PFSK-1 (cell line): ENCODE results near the gene RIT2.

Experiments
- POLR2AphosphoS5 ChIP-seq: IDR thresholded peaks from 2 replicates; pipeline ENCODE4 v1.6.1; 2012; ENCODE audit warnings: low read depth, mild to moderate bottlenecking, control low read depth, low read length, moderate library complexity
- SIN3A ChIP-seq: IDR thresholded peaks from 2 replicates; pipeline ENCODE4 v1.6.1; 2012; ENCODE audit warnings: mild to moderate bottlenecking, low read length, moderate library complexity, borderline replicate concordance; ENCODE audit not compliant: insufficient read depth
- TAF1 ChIP-seq: IDR thresholded peaks from 2 replicates; pipeline ENCODE4 v1.6.1; 2012; ENCODE audit warnings: low read length, control low read depth, borderline replicate concordance; ENCODE audit not compliant: insufficient read depth
- TF ChIP-seq, protein P1 (sequence below), 2 experiments: IDR thresholded peaks; 2 replicates each; pipeline versions ENCODE4 v1.6.1 to v1.8.0; 2011 to 2012; ENCODE audit warnings: low read depth in 2 of 2, low read length in 2 of 2, control low read depth in 1 of 2, inconsistent platforms in 1 of 2, mild to moderate bottlenecking in 1 of 2, moderate library complexity in 1 of 2; ENCODE audit not compliant: insufficient read depth in 1 of 2

GRCh38 chr18:43130716-43131260, 15.3 kb upstream of the RIT2 start:
- TF ChIP-seq, protein P1, sequence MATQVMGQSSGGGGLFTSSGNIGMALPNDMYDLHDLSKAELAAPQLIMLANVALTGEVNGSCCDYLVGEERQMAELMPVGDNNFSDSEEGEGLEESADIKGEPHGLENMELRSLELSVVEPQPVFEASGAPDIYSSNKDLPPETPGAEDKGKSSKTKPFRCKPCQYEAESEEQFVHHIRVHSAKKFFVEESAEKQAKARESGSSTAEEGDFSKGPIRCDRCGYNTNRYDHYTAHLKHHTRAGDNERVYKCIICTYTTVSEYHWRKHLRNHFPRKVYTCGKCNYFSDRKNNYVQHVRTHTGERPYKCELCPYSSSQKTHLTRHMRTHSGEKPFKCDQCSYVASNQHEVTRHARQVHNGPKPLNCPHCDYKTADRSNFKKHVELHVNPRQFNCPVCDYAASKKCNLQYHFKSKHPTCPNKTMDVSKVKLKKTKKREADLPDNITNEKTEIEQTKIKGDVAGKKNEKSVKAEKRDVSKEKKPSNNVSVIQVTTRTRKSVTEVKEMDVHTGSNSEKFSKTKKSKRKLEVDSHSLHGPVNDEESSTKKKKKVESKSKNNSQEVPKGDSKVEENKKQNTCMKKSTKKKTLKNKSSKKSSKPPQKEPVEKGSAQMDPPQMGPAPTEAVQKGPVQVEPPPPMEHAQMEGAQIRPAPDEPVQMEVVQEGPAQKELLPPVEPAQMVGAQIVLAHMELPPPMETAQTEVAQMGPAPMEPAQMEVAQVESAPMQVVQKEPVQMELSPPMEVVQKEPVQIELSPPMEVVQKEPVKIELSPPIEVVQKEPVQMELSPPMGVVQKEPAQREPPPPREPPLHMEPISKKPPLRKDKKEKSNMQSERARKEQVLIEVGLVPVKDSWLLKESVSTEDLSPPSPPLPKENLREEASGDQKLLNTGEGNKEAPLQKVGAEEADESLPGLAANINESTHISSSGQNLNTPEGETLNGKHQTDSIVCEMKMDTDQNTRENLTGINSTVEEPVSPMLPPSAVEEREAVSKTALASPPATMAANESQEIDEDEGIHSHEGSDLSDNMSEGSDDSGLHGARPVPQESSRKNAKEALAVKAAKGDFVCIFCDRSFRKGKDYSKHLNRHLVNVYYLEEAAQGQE (IDR thresholded peaks at IDR 0.05; ENCODE audit: insufficient read depth in 1 of 2, low read depth in 2 of 2, low read length in 2 of 2), result no peak
- TF ChIP-seq POLR2AphosphoS5 (no peak), SIN3A (no peak), TAF1 (no peak)
